Vagina (tissue), 2 donors: Measurements from ENCODE around the gene CTR9.

Source experiments
- POLR2A ChIP-seq, 2 donors: fragments of 450-650 bp; IDR thresholded peaks; one replicate each; pipeline ENCODE4 v1.6.1; 2017; ENCODE audit warnings: antibody characterized with exemption in 2 of 2, mild to moderate bottlenecking in 2 of 2, moderate library complexity in 2 of 2
- POLR2AphosphoS5 ChIP-seq, 2 donors: sonication (generic); formaldehyde crosslinking; IDR thresholded peaks; one replicate each; pipeline ENCODE4 v1.9.0; 2017; ENCODE audit warnings: antibody characterized with exemption in 2 of 2, mild to moderate bottlenecking in 2 of 2, low read depth in 1 of 2; ENCODE audit not compliant: insufficient read depth in 1 of 2
- TF ChIP-seq, protein P1 (sequence below), 3 experiments: fragments of 450-650 bp in 2 of 3; fragments of 200-600 bp in 1 of 3; sonication (generic) in 1 of 3; IDR thresholded peaks; one replicate each; pipeline ENCODE4 v1.5.1; 2017 to 2019; ENCODE audit warnings: antibody characterized with exemption in 3 of 3, mild to moderate bottlenecking in 2 of 3, moderate library complexity in 2 of 3

DNA sequence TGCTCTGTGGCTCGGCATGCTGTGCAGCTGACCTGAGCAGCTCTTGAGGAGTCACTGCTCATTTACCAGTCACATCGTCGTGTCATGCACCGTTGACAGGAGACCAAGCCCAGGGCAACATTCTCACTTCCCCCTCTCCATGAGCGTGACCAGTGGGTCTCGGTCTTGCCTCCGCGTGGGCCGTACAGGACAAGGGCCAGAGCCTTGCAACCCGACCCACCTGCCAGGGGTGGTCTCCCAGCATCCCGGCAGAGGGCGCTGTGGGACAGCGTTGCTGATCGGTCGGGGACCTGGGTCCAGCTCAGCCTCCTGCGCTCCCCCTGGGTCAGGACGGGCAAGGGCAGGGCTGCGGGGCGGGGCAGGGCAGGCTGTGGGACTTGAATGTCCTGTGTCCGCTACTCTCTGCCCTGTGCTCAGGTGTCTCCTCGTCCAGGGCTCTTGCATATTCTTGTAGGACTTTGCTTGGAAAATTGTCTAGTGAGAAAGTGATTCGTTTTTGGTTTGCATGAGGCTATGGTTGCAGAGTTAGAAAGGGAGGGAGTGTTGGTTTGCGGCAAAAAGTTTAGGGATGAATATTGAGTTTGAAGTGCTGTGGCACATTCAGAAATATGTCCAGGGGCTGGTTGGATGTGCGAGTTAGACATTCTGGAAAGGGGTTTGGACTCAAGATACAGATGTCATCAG lies 41.5 kb downstream of the CTR9 start:
- no peak for TF ChIP-seq POLR2AphosphoS5 (IDR thresholded peaks at IDR 0.05; ENCODE audit: insufficient read depth in 1 of 2, low read depth in 1 of 2)
- TF ChIP-seq, protein P1, sequence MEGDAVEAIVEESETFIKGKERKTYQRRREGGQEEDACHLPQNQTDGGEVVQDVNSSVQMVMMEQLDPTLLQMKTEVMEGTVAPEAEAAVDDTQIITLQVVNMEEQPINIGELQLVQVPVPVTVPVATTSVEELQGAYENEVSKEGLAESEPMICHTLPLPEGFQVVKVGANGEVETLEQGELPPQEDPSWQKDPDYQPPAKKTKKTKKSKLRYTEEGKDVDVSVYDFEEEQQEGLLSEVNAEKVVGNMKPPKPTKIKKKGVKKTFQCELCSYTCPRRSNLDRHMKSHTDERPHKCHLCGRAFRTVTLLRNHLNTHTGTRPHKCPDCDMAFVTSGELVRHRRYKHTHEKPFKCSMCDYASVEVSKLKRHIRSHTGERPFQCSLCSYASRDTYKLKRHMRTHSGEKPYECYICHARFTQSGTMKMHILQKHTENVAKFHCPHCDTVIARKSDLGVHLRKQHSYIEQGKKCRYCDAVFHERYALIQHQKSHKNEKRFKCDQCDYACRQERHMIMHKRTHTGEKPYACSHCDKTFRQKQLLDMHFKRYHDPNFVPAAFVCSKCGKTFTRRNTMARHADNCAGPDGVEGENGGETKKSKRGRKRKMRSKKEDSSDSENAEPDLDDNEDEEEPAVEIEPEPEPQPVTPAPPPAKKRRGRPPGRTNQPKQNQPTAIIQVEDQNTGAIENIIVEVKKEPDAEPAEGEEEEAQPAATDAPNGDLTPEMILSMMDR (IDR thresholded peaks at IDR 0.05): peak; percentile 74 to 89 (median 89)
- no peak for TF ChIP-seq POLR2A (IDR thresholded peaks at IDR 0.05)
